HEK293 (cell line): ENCODE measurements around the gene RFESD.
A peak's percentile ranks its signal among the peaks of the same experiment; 100 is the strongest.
"Not testable (repeated sequence)": the region's sequence is repeated elsewhere in the genome, so short reads cannot be mapped to it uniquely, and the experiment has no call there.

ENCODE experiments used
- CTCF ChIA-PET: fragments of 350-600 bp; formaldehyde crosslinking; extraction: SDS; loops from one replicate; lab custom pipeline; 2021; ENCODE audit warnings: antibody characterized with exemption; lab: Yijun Ruan, JAX
- POLR2A ChIA-PET: fragments of 300-600 bp; formaldehyde crosslinking; extraction: SDS; loops from one replicate; lab custom pipeline; 2020; ENCODE audit warnings: antibody characterized with exemption, inconsistent platforms; lab: Yijun Ruan, JAX
- H3K27ac ChIP-seq: fragments of 200-500 bp; sonication (Bioruptor generic); 2 replicates; pipeline ENCODE4 v1.5.1; 2014; ENCODE audit warnings: low read depth, low read length, control low read depth, inconsistent platforms; ENCODE audit errors: extremely low read depth
- H3K36me3 ChIP-seq, 2 experiments: fragments of 200-500 bp in 1 of 2; sonication (Bioruptor generic) in 1 of 2; 1 replicate in 1 of 2; 2 replicates in 1 of 2; pipeline ENCODE4 v1.5.1; 2014 to 2017; ENCODE audit warnings: inconsistent platforms in 2 of 2, low read length in 2 of 2; ENCODE audit not compliant: control insufficient read depth in 2 of 2, insufficient read depth in 1 of 2
- H3K4me1 ChIP-seq: fragments of 200-500 bp; sonication (Bioruptor generic); 2 replicates; pipeline ENCODE4 v1.5.1; 2014; ENCODE audit warnings: mild to moderate bottlenecking, low read length, inconsistent platforms; ENCODE audit not compliant: control insufficient read depth, insufficient read depth
- H3K4me3 ChIP-seq: 2 replicates; pipeline ENCODE4 v1.5.1; 2011; ENCODE audit warnings: low read depth, mild to moderate bottlenecking, control low read depth, low read length, moderate library complexity
- H3K9me3 ChIP-seq: fragments of 200-500 bp; sonication (Bioruptor generic); 2 replicates; pipeline ENCODE4 v1.5.1; 2014; ENCODE audit warnings: low read depth, low read length, inconsistent platforms; ENCODE audit not compliant: control insufficient read depth, insufficient read depth
- GLIS1 ChIP-seq: fragments of 450-650 bp; formaldehyde crosslinking; IDR thresholded peaks from 2 replicates; pipeline ENCODE4 v1.5.1; 2016; ENCODE audit warnings: missing biosample characterization, missing genetic modification characterization
- SCRT2 ChIP-seq: fragments of 450-650 bp; formaldehyde crosslinking; IDR thresholded peaks from 2 replicates; pipeline ENCODE4 v1.5.1; 2016; ENCODE audit warnings: missing biosample characterization, missing genetic modification characterization
- ZNF140 ChIP-seq: fragments of 450-650 bp; formaldehyde crosslinking; IDR thresholded peaks from 2 replicates; pipeline ENCODE4 v1.5.1; 2016; ENCODE audit warnings: missing biosample characterization, missing genetic modification characterization
- ZNF146 ChIP-seq: fragments of 450-650 bp; formaldehyde crosslinking; IDR thresholded peaks from 2 replicates; pipeline ENCODE4 v1.5.1; 2016; ENCODE audit warnings: missing biosample characterization, missing genetic modification characterization
- ZNF184 ChIP-seq: fragments of 450-650 bp; IDR thresholded peaks from 2 replicates; pipeline ENCODE4 v1.5.1; 2018; ENCODE audit warnings: missing biosample characterization, mild to moderate bottlenecking, missing genetic modification characterization
- ZNF214 ChIP-seq: fragments of 450-650 bp; formaldehyde crosslinking; IDR thresholded peaks from 2 replicates; pipeline ENCODE4 v1.5.1; 2017; ENCODE audit warnings: missing biosample characterization, mild to moderate bottlenecking, missing genetic modification characterization, borderline replicate concordance
- ZNF221 ChIP-seq: fragments of 450-650 bp; formaldehyde crosslinking; IDR thresholded peaks from 2 replicates; pipeline ENCODE4 v1.5.1; 2017; ENCODE audit warnings: missing biosample characterization, missing genetic modification characterization, borderline replicate concordance
- ZNF302 ChIP-seq: fragments of 450-650 bp; formaldehyde crosslinking; IDR thresholded peaks from 2 replicates; pipeline ENCODE4 v1.5.1; 2016; ENCODE audit warnings: missing biosample characterization, missing genetic modification characterization, low read depth
- ZNF514 ChIP-seq: fragments of 450-650 bp; formaldehyde crosslinking; IDR thresholded peaks from 2 replicates; pipeline ENCODE4 v1.5.1; 2016; ENCODE audit warnings: missing biosample characterization, missing genetic modification characterization
- ZNF548 ChIP-seq: fragments of 450-650 bp; formaldehyde crosslinking; IDR thresholded peaks from 2 replicates; pipeline ENCODE4 v1.5.1; 2016; ENCODE audit warnings: missing biosample characterization, missing genetic modification characterization
- ZNF670 ChIP-seq: fragments of 450-650 bp; formaldehyde crosslinking; IDR thresholded peaks from 2 replicates; pipeline ENCODE4 v1.5.1; 2016; ENCODE audit warnings: missing biosample characterization, missing genetic modification characterization, low read depth
- ZSCAN5A ChIP-seq: fragments of 450-650 bp; formaldehyde crosslinking; IDR thresholded peaks from 2 replicates; pipeline ENCODE4 v1.5.1; 2016; ENCODE audit warnings: missing biosample characterization, missing genetic modification characterization
- TF ChIP-seq, protein P1 (sequence below): fragments of 450-650 bp; formaldehyde crosslinking; IDR thresholded peaks from 2 replicates; pipeline ENCODE4 v1.5.1; 2017; ENCODE audit warnings: missing biosample characterization, missing genetic modification characterization
- TF ChIP-seq, protein P2 (sequence below): fragments of 450-650 bp; formaldehyde crosslinking; IDR thresholded peaks from 2 replicates; pipeline ENCODE4 v1.5.1; 2016; ENCODE audit warnings: missing biosample characterization, missing genetic modification characterization
- TF ChIP-seq, protein P3 (sequence below): fragments of 450-650 bp; IDR thresholded peaks from 2 replicates; pipeline ENCODE4 v1.5.1; 2018; ENCODE audit warnings: missing biosample characterization, mild to moderate bottlenecking, missing genetic modification characterization
- TF ChIP-seq, protein P4 (sequence below): fragments of 450-650 bp; formaldehyde crosslinking; IDR thresholded peaks from 2 replicates; pipeline ENCODE4 v1.5.1; 2016; ENCODE audit warnings: missing biosample characterization, missing genetic modification characterization

RFESD gene

DNA sequence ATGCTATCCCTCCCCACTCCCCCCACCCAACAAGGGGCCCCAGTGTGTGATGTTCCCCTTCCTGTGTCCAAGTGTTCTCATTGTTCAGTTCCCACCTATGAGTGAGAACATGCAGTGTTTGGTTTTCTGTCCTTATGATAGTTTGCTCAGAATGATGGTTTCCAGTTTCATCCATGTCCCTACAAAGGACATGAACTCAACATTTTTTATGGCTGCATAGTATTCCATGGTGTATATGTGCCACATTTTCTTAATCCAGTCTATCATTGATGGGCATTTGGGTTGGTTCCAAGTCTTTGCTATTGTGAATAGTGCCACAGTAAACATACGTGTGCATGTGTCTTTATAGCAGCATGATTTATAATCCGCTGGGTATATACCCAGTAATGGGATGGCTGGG is 13.6 kb upstream of the RFESD start:
- CTCF ChIA-PET, POLR2A ChIA-PET, H3K27ac ChIP-seq: not testable (repeated sequence)

DNA sequence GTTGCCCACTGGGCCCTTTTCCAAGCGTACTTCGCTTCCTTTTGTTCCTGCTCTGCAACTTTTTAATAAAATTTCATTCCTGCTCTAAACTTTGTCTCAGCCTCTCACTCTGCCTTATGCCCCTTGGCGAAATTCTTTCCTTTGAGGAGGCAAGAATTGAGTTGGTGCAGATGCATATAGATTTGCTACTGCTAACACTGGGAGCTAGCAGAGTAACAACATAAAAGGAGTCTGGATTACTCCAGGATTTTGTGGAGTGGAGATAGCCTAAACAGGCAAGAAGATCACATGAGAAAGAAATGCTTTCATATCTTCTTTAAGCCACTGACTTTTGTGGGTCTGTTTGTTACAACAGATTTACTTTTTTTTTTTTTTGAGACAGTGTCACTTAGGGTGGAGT is 12.9 kb upstream of the RFESD start:
- Histone ChIP-seq H3K36me3 (no peaks in the 10 kb centered on the region), H3K27ac (no peak overlapping the region), H3K9me3 (no peaks in the 10 kb centered on the region), H3K4me3 (no peak overlapping the region), H3K4me1 (no peaks in the 10 kb centered on the region)
- CTCF ChIA-PET = interaction anchor here (0.6 kb wide), 1 partner anchor 147 kb away, joined by 5 read pairs; no protein-coding TSS in a partner anchor
- no peak for TF ChIP-seq ZSCAN5A (tag by site-specific recombination)
- peak; percentile 3; the same call in 1 of the 2 replicates for TF ChIP-seq SCRT2 (tag by site-specific recombination)
- POLR2A ChIA-PET = no interaction called here

More for the DNA sequence above, 13.6 kb upstream of the RFESD start:
- not testable (repeated sequence) for H3K4me3 ChIP-seq, H3K4me1 ChIP-seq, H3K9me3 ChIP-seq, H3K36me3 ChIP-seq
- peak; percentile 96 for TF ChIP-seq ZNF146 (tag by site-specific recombination)
- TF ChIP-seq, all 188 proteins: peak for 1; not testable (repeated sequence) for 187

- H3K36me3 ChIP-seq = no peaks in the 10 kb centered on the region
- ChIA-PET CTCF (no interaction called here), POLR2A (no interaction called here)
- no peaks in the 10 kb centered on the region for H3K9me3 ChIP-seq
- no peak overlapping the region for H3K4me3 ChIP-seq
- H3K27ac ChIP-seq = no peak overlapping the region
- TF ChIP-seq ZNF302 (tag by site-specific recombination) = no peak
- no peak for TF ChIP-seq ZNF514 (tag by site-specific recombination)
- TF ChIP-seq, protein P1, sequence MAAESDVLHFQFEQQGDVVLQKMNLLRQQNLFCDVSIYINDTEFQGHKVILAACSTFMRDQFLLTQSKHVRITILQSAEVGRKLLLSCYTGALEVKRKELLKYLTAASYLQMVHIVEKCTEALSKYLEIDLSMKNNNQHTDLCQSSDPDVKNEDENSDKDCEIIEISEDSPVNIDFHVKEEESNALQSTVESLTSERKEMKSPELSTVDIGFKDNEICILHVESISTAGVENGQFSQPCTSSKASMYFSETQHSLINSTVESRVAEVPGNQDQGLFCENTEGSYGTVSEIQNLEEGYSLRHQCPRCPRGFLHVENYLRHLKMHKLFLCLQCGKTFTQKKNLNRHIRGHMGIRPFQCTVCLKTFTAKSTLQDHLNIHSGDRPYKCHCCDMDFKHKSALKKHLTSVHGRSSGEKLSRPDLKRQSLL (tag by site-specific recombination) = no peak
- TF ChIP-seq ZNF670 (tag by site-specific recombination) = no peak
- TF ChIP-seq, protein P2, sequence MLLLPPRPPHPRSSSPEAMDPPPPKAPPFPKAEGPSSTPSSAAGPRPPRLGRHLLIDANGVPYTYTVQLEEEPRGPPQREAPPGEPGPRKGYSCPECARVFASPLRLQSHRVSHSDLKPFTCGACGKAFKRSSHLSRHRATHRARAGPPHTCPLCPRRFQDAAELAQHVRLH (tag by site-specific recombination) = no peak
- TF ChIP-seq GLIS1 = no peak
- TF ChIP-seq ZNF140 (tag by site-specific recombination) = no peak
- TF ChIP-seq, protein P3, sequence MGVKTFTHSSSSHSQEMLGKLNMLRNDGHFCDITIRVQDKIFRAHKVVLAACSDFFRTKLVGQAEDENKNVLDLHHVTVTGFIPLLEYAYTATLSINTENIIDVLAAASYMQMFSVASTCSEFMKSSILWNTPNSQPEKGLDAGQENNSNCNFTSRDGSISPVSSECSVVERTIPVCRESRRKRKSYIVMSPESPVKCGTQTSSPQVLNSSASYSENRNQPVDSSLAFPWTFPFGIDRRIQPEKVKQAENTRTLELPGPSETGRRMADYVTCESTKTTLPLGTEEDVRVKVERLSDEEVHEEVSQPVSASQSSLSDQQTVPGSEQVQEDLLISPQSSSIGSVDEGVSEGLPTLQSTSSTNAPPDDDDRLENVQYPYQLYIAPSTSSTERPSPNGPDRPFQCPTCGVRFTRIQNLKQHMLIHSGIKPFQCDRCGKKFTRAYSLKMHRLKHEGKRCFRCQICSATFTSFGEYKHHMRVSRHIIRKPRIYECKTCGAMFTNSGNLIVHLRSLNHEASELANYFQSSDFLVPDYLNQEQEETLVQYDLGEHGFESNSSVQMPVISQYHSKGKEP (tag by site-specific recombination) = no peak
- TF ChIP-seq ZNF221 (tag by site-specific recombination) = no peak
- no peak for TF ChIP-seq ZNF184
- TF ChIP-seq, protein P4, sequence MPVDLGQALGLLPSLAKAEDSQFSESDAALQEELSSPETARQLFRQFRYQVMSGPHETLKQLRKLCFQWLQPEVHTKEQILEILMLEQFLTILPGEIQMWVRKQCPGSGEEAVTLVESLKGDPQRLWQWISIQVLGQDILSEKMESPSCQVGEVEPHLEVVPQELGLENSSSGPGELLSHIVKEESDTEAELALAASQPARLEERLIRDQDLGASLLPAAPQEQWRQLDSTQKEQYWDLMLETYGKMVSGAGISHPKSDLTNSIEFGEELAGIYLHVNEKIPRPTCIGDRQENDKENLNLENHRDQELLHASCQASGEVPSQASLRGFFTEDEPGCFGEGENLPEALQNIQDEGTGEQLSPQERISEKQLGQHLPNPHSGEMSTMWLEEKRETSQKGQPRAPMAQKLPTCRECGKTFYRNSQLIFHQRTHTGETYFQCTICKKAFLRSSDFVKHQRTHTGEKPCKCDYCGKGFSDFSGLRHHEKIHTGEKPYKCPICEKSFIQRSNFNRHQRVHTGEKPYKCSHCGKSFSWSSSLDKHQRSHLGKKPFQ (tag by site-specific recombination) = no peak
- TF ChIP-seq ZNF548 (tag by site-specific recombination) = no peak
- no peak for TF ChIP-seq ZNF214
- H3K4me1 ChIP-seq = no peaks in the 10 kb centered on the region
Measured at GRCh38 chr5:95634081-95634480, 12.5 kb upstream of the RFESD start.
